Gastrocnemius medialis (tissue), 4 donors: ENCODE measurements around the gene INPP5D.
"Not testable (repeated sequence)": the region's sequence is repeated elsewhere in the genome, so short reads cannot be mapped to it uniquely, and the experiment has no call there.

ENCODE experiments used
- CTCF ChIP-seq, 5 experiments: fragments of 450-650 bp in 3 of 5; fragments of 200-600 bp in 2 of 5; sonication (generic) in 2 of 5; IDR thresholded peaks in 4 of 5; conservative IDR thresholded peaks in 1 of 5; 1 replicate in 4 of 5; 2 replicates in 1 of 5; pipeline ENCODE4 v1.5.1; 2016 to 2019; ENCODE audit warnings: antibody characterized with exemption in 5 of 5, mild to moderate bottlenecking in 3 of 5, moderate library complexity in 3 of 5
- POLR2A ChIP-seq, 2 donors: fragments of 450-650 bp; IDR thresholded peaks; one replicate each; pipeline ENCODE4 v1.6.1; 2017; ENCODE audit warnings: antibody characterized with exemption in 2 of 2, mild to moderate bottlenecking in 2 of 2, moderate library complexity in 2 of 2

GRCh38 chr2:233099820-233100191 lies 39.7 kb downstream of the INPP5D start:
- TF ChIP-seq CTCF (IDR thresholded peaks at IDR 0.05 in 4 of 5, conservative IDR thresholded peaks at IDR 0.05 in 1 of 5); POLR2A (IDR thresholded peaks at IDR 0.05): not testable (repeated sequence)
